H9 (cell line): ENCODE measurements around the gene KIAA1614. TPM values are rescaled to one million over a fixed set of nuclear protein-coding genes. Genes with fewer than 3 reads are reported as not detected.

Experiments used
- DNase-seq: peaks from one replicate; pipeline ENCODE4 v3.0.0-alpha.2; 2017
- H2AFZ ChIP-seq: one replicate; pipeline ENCODE4 v1.6.1; 2013; ENCODE audit warnings: mild to moderate bottlenecking, low read length, control low read depth, moderate library complexity
- H2AK5ac ChIP-seq: 2 replicates; pipeline ENCODE4 v1.6.1; 2013; ENCODE audit warnings: low read length, control low read depth, mixed read lengths; ENCODE audit not compliant: insufficient read length
- H2BK120ac ChIP-seq: one replicate; pipeline ENCODE4 v1.6.1; 2013; ENCODE audit warnings: low read depth, mild to moderate bottlenecking, low read length, control low read depth, inconsistent platforms; ENCODE audit not compliant: poor library complexity, severe bottlenecking
- H2BK12ac ChIP-seq: 2 replicates; pipeline ENCODE4 v1.6.1; 2013; ENCODE audit warnings: low read length, control low read depth, mixed read lengths, low read depth; ENCODE audit not compliant: insufficient read length
- H2BK15ac ChIP-seq: 2 replicates; pipeline ENCODE4 v1.6.1; 2013; ENCODE audit warnings: low read depth, low read length, control low read depth
- H2BK20ac ChIP-seq: one replicate; pipeline ENCODE4 v1.6.1; 2013; ENCODE audit warnings: low read depth, mild to moderate bottlenecking, low read length, control low read depth, inconsistent platforms; ENCODE audit not compliant: poor library complexity, severe bottlenecking
- H2BK5ac ChIP-seq: 2 replicates; pipeline ENCODE4 v1.6.1; 2013; ENCODE audit warnings: low read length, control low read depth, mixed read lengths; ENCODE audit not compliant: insufficient read length
- H3K14ac ChIP-seq: 2 replicates; pipeline ENCODE4 v1.6.1; 2013; ENCODE audit warnings: low read length, control low read depth; ENCODE audit not compliant: insufficient read depth
- H3K18ac ChIP-seq: 2 replicates; pipeline ENCODE4 v1.6.1; 2013; ENCODE audit warnings: low read depth, mild to moderate bottlenecking, mixed read lengths, low read length, control low read depth; ENCODE audit not compliant: insufficient read length
- H3K23ac ChIP-seq: 2 replicates; pipeline ENCODE4 v1.6.1; 2013; ENCODE audit warnings: low read length, control low read depth, mixed read lengths, low read depth; ENCODE audit not compliant: insufficient read length
- H3K23me2 ChIP-seq: 2 replicates; pipeline ENCODE4 v1.6.1; 2013; ENCODE audit warnings: low read depth, mild to moderate bottlenecking, mixed read lengths, low read length, control low read depth; ENCODE audit not compliant: insufficient read length, poor library complexity, severe bottlenecking
- H3K27ac ChIP-seq: 2 replicates; pipeline ENCODE4 v1.5.1; 2013; ENCODE audit warnings: low read length, control low read depth, mixed read lengths, low read depth; ENCODE audit not compliant: insufficient read length
- H3K27me3 ChIP-seq: 2 replicates; pipeline ENCODE4 v1.6.1; 2013; ENCODE audit warnings: low read length, control low read depth, inconsistent platforms; ENCODE audit not compliant: insufficient read depth
- H3K4ac ChIP-seq: 2 replicates; pipeline ENCODE4 v1.6.1; 2013; ENCODE audit warnings: low read depth, mild to moderate bottlenecking, control low read depth, inconsistent platforms, low read length, moderate library complexity
- H3K4me1 ChIP-seq: 2 replicates; pipeline ENCODE4 v1.6.1; 2013; ENCODE audit warnings: low read length, control low read depth, inconsistent platforms; ENCODE audit not compliant: insufficient read depth
- H3K4me2 ChIP-seq: 2 replicates; pipeline ENCODE4 v1.6.1; 2013; ENCODE audit warnings: low read length, control low read depth, mixed read lengths; ENCODE audit not compliant: insufficient read length, insufficient read depth
- H3K56ac ChIP-seq: 2 replicates; pipeline ENCODE4 v1.6.1; 2013; ENCODE audit warnings: low read depth, mild to moderate bottlenecking, mixed read lengths, low read length, control low read depth; ENCODE audit not compliant: insufficient read length
- H3K79me1 ChIP-seq: 2 replicates; pipeline ENCODE4 v1.6.1; 2013; ENCODE audit warnings: low read depth, mild to moderate bottlenecking, moderate library complexity, low read length, control low read depth, inconsistent platforms; ENCODE audit not compliant: insufficient read depth, poor library complexity, severe bottlenecking
- H3K79me2 ChIP-seq: 2 replicates; pipeline ENCODE4 v1.6.1; 2013; ENCODE audit warnings: low read length, control low read depth, inconsistent platforms; ENCODE audit not compliant: insufficient read depth
- H3K9ac ChIP-seq: 2 replicates; pipeline ENCODE4 v1.6.1; 2013; ENCODE audit warnings: low read length, control low read depth, mixed read lengths; ENCODE audit not compliant: insufficient read length; ENCODE audit errors: extremely low read depth
- H3K9me3 ChIP-seq: one replicate; pipeline ENCODE4 v1.6.1; 2013; ENCODE audit warnings: low read depth, low read length, inconsistent platforms; ENCODE audit not compliant: control insufficient read depth
- H3T11ph ChIP-seq: one replicate; pipeline ENCODE4 v1.6.1; 2013; ENCODE audit warnings: mild to moderate bottlenecking, low read length, control low read depth, inconsistent platforms
- H4K20me1 ChIP-seq: one replicate; pipeline ENCODE4 v1.6.1; 2013; ENCODE audit not compliant: control insufficient read depth, insufficient read length, insufficient read depth
- H4K5ac ChIP-seq: 2 replicates; pipeline ENCODE4 v1.6.1; 2013; ENCODE audit warnings: low read depth, mild to moderate bottlenecking, mixed read lengths, low read length, control low read depth; ENCODE audit not compliant: insufficient read length
- H4K8ac ChIP-seq: replicated peaks from 2 replicates; pipeline ENCODE4 v1.6.1; 2013; ENCODE audit warnings: low read length, control low read depth, mixed read lengths, low read depth; ENCODE audit not compliant: insufficient read length
- H4K91ac ChIP-seq: 2 replicates; pipeline ENCODE4 v1.6.1; 2013; ENCODE audit warnings: low read depth, mild to moderate bottlenecking, moderate library complexity, mixed read lengths, low read length, control low read depth; ENCODE audit not compliant: insufficient read length
- H3K27ac Mint-ChIP-seq, 3 experiments: 2 replicates in 2 of 3; 3 replicates in 1 of 3; pipeline ENCODE4 v1.8.0; 2020 to 2021; ENCODE audit warnings: mixed read lengths in 3 of 3, mild to moderate bottlenecking in 1 of 3, moderate library complexity in 1 of 3
- H3K27me3 Mint-ChIP-seq: 2 replicates; pipeline ENCODE4 v1.8.0; 2021; ENCODE audit warnings: low read depth, mild to moderate bottlenecking, moderate library complexity, mixed read lengths
- H3K36me3 Mint-ChIP-seq, 3 experiments: 2 replicates in 2 of 3; 3 replicates in 1 of 3; pipeline ENCODE4 v1.8.0; 2020 to 2021; ENCODE audit warnings: low read depth in 3 of 3, mixed read lengths in 3 of 3; ENCODE audit not compliant: insufficient read depth in 1 of 3
- H3K4me1 Mint-ChIP-seq, 2 experiments: 2 replicates each; pipeline ENCODE4 v1.8.0; 2020; ENCODE audit warnings: mixed read lengths in 2 of 2
- H3K4me3 Mint-ChIP-seq, 2 experiments: 2 replicates in 1 of 2; 3 replicates in 1 of 2; pipeline ENCODE4 v1.8.0; 2020 to 2021; ENCODE audit warnings: mild to moderate bottlenecking in 2 of 2, mixed read lengths in 2 of 2, moderate library complexity in 1 of 2
- H3K9me3 Mint-ChIP-seq, 2 experiments: 2 replicates in 1 of 2; 3 replicates in 1 of 2; pipeline ENCODE4 v1.8.0; 2020; ENCODE audit warnings: mild to moderate bottlenecking in 2 of 2, mixed read lengths in 2 of 2, moderate library complexity in 1 of 2
- WGBS: extraction: QIAGEN DNeasy Blood & Tissue Kit; methylation state at CpG from one replicate; pipeline ENCODE4 v1.1.7; 2013; ENCODE audit warnings: missing lambda C conversion rate, low lambda C conversion rate, mixed read lengths; ENCODE audit not compliant: insufficient read length; ENCODE audit errors: extremely low coverage; 5-methylcytosine and 5-hydroxymethylcytosine counted together
- total RNA-seq: library from RNA; stranded (reverse); gene quantifications from 2 replicates; pipeline ENCODE4 v1.2.1, GENCODE V29; 2021
- TF ChIP-seq, protein P1 (sequence below): fragments of 200-600 bp; sonication (generic); conservative IDR thresholded peaks from 3 replicates; pipeline ENCODE4 v1.8.0; 2021; ENCODE audit warnings: antibody characterized with exemption, mild to moderate bottlenecking

Gene KIAA1614
- total RNA-seq, 1 experiment from 2014 or later = 1.3 TPM

GRCh38 chr1:180909005-180909414, 3.7 kb upstream of the KIAA1614 start:
- WGBS = no CpG with 5 or more reads among the region's 3 CpGs
- no peak overlapping the region for H3K4me2 ChIP-seq
- no peak for DNase-seq
- no peak overlapping the region for H2BK5ac ChIP-seq
- no peak overlapping the region for H3K9ac ChIP-seq
- no peak overlapping the region for H2BK20ac ChIP-seq
- no peak overlapping the region for H3K23ac ChIP-seq
- H3T11ph ChIP-seq = no peak overlapping the region
- H3K14ac ChIP-seq = no peak overlapping the region
- no peak overlapping the region for H2BK15ac ChIP-seq
- H3K4ac ChIP-seq = no peak overlapping the region
- no peaks in the 10 kb centered on the region for H3K27me3 ChIP-seq
- H3K79me1 ChIP-seq = no peaks in the 10 kb centered on the region
- no peaks in the 10 kb centered on the region for H3K79me2 ChIP-seq
- TF ChIP-seq, protein P1, sequence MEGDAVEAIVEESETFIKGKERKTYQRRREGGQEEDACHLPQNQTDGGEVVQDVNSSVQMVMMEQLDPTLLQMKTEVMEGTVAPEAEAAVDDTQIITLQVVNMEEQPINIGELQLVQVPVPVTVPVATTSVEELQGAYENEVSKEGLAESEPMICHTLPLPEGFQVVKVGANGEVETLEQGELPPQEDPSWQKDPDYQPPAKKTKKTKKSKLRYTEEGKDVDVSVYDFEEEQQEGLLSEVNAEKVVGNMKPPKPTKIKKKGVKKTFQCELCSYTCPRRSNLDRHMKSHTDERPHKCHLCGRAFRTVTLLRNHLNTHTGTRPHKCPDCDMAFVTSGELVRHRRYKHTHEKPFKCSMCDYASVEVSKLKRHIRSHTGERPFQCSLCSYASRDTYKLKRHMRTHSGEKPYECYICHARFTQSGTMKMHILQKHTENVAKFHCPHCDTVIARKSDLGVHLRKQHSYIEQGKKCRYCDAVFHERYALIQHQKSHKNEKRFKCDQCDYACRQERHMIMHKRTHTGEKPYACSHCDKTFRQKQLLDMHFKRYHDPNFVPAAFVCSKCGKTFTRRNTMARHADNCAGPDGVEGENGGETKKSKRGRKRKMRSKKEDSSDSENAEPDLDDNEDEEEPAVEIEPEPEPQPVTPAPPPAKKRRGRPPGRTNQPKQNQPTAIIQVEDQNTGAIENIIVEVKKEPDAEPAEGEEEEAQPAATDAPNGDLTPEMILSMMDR = no peak
- Mint-ChIP-seq H3K4me3 (no peak overlapping the region), H3K9me3 (no peaks in the 10 kb centered on the region), H3K36me3 (no peaks in the 10 kb centered on the region; a peak in 1 of 7 replicates), H3K4me1 (peaks cover 18 to 31% of the 10 kb centered on the region in 2 experiments), H3K27me3 (peaks cover 33% of the 10 kb centered on the region), H3K27ac (no peak overlapping the region)
- peaks cover 7% of the 10 kb centered on the region for H3K23me2 ChIP-seq
- no peaks in the 10 kb centered on the region for H3K9me3 ChIP-seq
- H4K5ac ChIP-seq = no peak overlapping the region
- no peak overlapping the region for H3K27ac ChIP-seq
- H2BK12ac ChIP-seq = no peak overlapping the region
- no peak overlapping the region for H2AFZ ChIP-seq
- no peaks in the 10 kb centered on the region; the same call in 1 of the 2 replicates for H3K4me1 ChIP-seq
- H4K91ac ChIP-seq = no peak overlapping the region
- H3K18ac ChIP-seq = no peak overlapping the region
- no peak overlapping the region for H4K8ac ChIP-seq
- H3K56ac ChIP-seq = no peak overlapping the region
- no peak overlapping the region for H2BK120ac ChIP-seq
- no peak overlapping the region for H2AK5ac ChIP-seq
- no peaks in the 10 kb centered on the region for H4K20me1 ChIP-seq
